T-cell (primary cell): ENCODE measurements around the gene DPEP1. TPM values are rescaled to one million over a fixed set of nuclear protein-coding genes. Genes with fewer than 3 reads are reported as not detected.

Source experiments
- ATAC-seq, 4 experiments: fragments of 200-7000 bp in 3 of 4; fragments of 150-1000 bp in 1 of 4; cut with Tn5 transposase; replicated peaks in 1 of 4; 1 replicate in 3 of 4; 2 replicates in 1 of 4; pipeline ENCODE4 v1.10.0; 2021; ENCODE audit warnings: moderate library complexity in 3 of 4, mild to moderate bottlenecking in 2 of 4, moderate number of reproducible peaks in 1 of 4
- CTCF ChIA-PET, 2 donors: fragments of 300-600 bp; sonication (Branson Sonifier 250); formaldehyde crosslinking; loops; one replicate each; lab custom pipeline; 2022; ENCODE audit warnings: antibody characterized with exemption in 2 of 2; lab: Charles Lee
- POLR2A ChIA-PET, 2 donors: fragments of 300-600 bp; sonication (Branson Sonifier 250); formaldehyde crosslinking; loops; one replicate each; lab custom pipeline; 2022; ENCODE audit warnings: antibody characterized with exemption in 2 of 2; lab: Charles Lee
- DNase-seq, 35 experiments: peaks; one replicate each; pipeline versions ENCODE4 v3.0.0 to v3.0.0-alpha.2; 2013 to 2023
- H3K27ac ChIP-seq: one replicate; pipeline ENCODE4 v1.5.1; 2013; ENCODE audit warnings: low read length
- H3K27me3 ChIP-seq, 2 experiments: replicated peaks in 1 of 2; 1 replicate in 1 of 2; 2 replicates in 1 of 2; pipeline versions ENCODE4 v1.6.1 to v1.7.0; 2013; ENCODE audit warnings: low read length in 1 of 2, mixed read lengths in 1 of 2; ENCODE audit not compliant: control insufficient read depth in 2 of 2, insufficient read depth in 2 of 2; ENCODE audit errors: extremely low read depth in 1 of 2
- H3K36me3 ChIP-seq, 2 donors: 1 replicate in 1 of 2; 2 replicates in 1 of 2; pipeline versions ENCODE4 v1.6.1 to v1.7.0; 2013; ENCODE audit warnings: low read length in 1 of 2; ENCODE audit not compliant: control insufficient read depth in 2 of 2, insufficient read depth in 1 of 2; ENCODE audit errors: extremely low read depth in 1 of 2
- H3K4me1 ChIP-seq, 2 experiments: 1 replicate in 1 of 2; 2 replicates in 1 of 2; pipeline versions ENCODE4 v1.6.1 to v1.7.0; 2013; ENCODE audit warnings: low read length in 2 of 2, mixed read lengths in 1 of 2; ENCODE audit not compliant: insufficient read depth in 2 of 2, control insufficient read depth in 1 of 2; ENCODE audit errors: extremely low read depth in 1 of 2
- H3K4me3 ChIP-seq, 2 donors: 1 replicate in 1 of 2; 2 replicates in 1 of 2; pipeline versions ENCODE4 v1.5.1 to v1.7.0; 2013; ENCODE audit warnings: mild to moderate bottlenecking in 2 of 2, low read length in 1 of 2, moderate library complexity in 1 of 2; ENCODE audit not compliant: control insufficient read depth in 1 of 2; ENCODE audit errors: extremely low read depth in 1 of 2
- H3K9me3 ChIP-seq: 2 replicates; pipeline ENCODE4 v1.7.0; 2013
- H3K27ac Mint-ChIP-seq, 2 donors: one replicate each; pipeline ENCODE4 v1.8.0; 2020 to 2021; ENCODE audit warnings: mild to moderate bottlenecking in 2 of 2, mixed read lengths in 2 of 2
- H3K27me3 Mint-ChIP-seq, 2 donors: one replicate each; pipeline ENCODE4 v1.8.0; 2021 to 2022; ENCODE audit warnings: mixed read lengths in 2 of 2
- H3K36me3 Mint-ChIP-seq: one replicate; pipeline ENCODE4 v1.8.0; 2021; ENCODE audit warnings: mixed read lengths
- H3K4me1 Mint-ChIP-seq, 3 donors: one replicate each; pipeline ENCODE4 v1.8.0; 2020 to 2022; ENCODE audit warnings: mixed read lengths in 3 of 3, mild to moderate bottlenecking in 1 of 3
- H3K4me3 Mint-ChIP-seq, 3 donors: one replicate each; pipeline ENCODE4 v1.8.0; 2020 to 2022; ENCODE audit warnings: mild to moderate bottlenecking in 3 of 3, mixed read lengths in 3 of 3, moderate library complexity in 3 of 3
- H3K9me3 Mint-ChIP-seq, 3 donors: one replicate each; pipeline ENCODE4 v1.8.0; 2020 to 2022; ENCODE audit warnings: mixed read lengths in 3 of 3
- WGBS: methylation state at CpG from one replicate; pipeline ENCODE4 v1.1.5; 2013; ENCODE audit warnings: missing lambda C conversion rate; ENCODE audit not compliant: insufficient coverage; 5-methylcytosine and 5-hydroxymethylcytosine counted together
- total RNA-seq, 35 experiments: library from RNA in 6 of 35; stranded (reverse) in 6 of 35; fragments of 120-200 nt in 1 of 35; gene quantifications; one replicate each; pipeline versions ENCODE4 v1.2.1 to v1.2.4 and lab custom pipeline; 2013 to 2026

DPEP1 gene
- total RNA-seq, 5 donors from 2014 or later (not counting 1 experiment from before 2014, with no cell fraction given) = 0.18 TPM; not detected in 4

GRCh38 chr16:89651584-89651983, 38.1 kb downstream of the DPEP1 start:
- H3K27me3 ChIP-seq = no peaks in the 10 kb centered on the region
- no peak for ATAC-seq
- WGBS = 95% methylated on average over 13 of the region's 15 CpGs
- DNase-seq = no peak
- POLR2A ChIA-PET = no interaction called here
- CTCF ChIA-PET = no interaction called here
- Mint-ChIP-seq H3K27ac (no peak overlapping the region), H3K27me3 (no peaks in the 10 kb centered on the region), H3K36me3 (peaks cover 27% of the 10 kb centered on the region), H3K9me3 (no peaks in the 10 kb centered on the region), H3K4me1 (peaks cover 13 to 31% (median 21%) of the 10 kb centered on the region in 3 donors), H3K4me3 (no peak overlapping the region)
- peaks cover 0 to 24% of the 10 kb centered on the region in 2 experiments for H3K4me1 ChIP-seq
- peaks cover 16 to 37% of the 10 kb centered on the region in 2 donors for H3K36me3 ChIP-seq
- H3K4me3 ChIP-seq = no peak overlapping the region
- no peaks in the 10 kb centered on the region for H3K9me3 ChIP-seq
- no peak overlapping the region for H3K27ac ChIP-seq

- POLR2A ChIA-PET = no interaction called here
- CTCF ChIA-PET = interaction anchor here in 1 of 2 donors (0.6 kb wide), 1 partner anchor 92 kb away, joined by 4 read pairs; no protein-coding TSS in a partner anchor
- Mint-ChIP-seq H3K9me3 (no peaks in the 10 kb centered on the region), H3K36me3 (peaks cover 19% of the 10 kb centered on the region), H3K4me1 (peaks cover 23 to 41% (median 29%) of the 10 kb centered on the region in 3 donors), H3K27me3 (no peaks in the 10 kb centered on the region), H3K4me3 (peak overlapping the region in 1 of 3 donors; percentile 13), H3K27ac (no peak overlapping the region)
- no peak for DNase-seq
- peaks cover 2 to 40% of the 10 kb centered on the region in 2 experiments for H3K4me1 ChIP-seq
- no peaks in the 10 kb centered on the region for H3K27me3 ChIP-seq
- peaks cover 11 to 27% of the 10 kb centered on the region in 2 donors for H3K36me3 ChIP-seq
- H3K27ac ChIP-seq = no peak overlapping the region
- WGBS = 100% methylated on average over 3 of the region's 10 CpGs
- H3K4me3 ChIP-seq = no peak overlapping the region
- no peaks in the 10 kb centered on the region for H3K9me3 ChIP-seq
- ATAC-seq = no peak
These were observed 40.3 kb downstream of the DPEP1 start for GRCh38 chr16:89653656-89654295.

GRCh38 chr16:89655062-89655643, 41.7 kb downstream of the DPEP1 start:
- H3K4me1 ChIP-seq = peaks cover 2 to 49% of the 10 kb centered on the region in 2 experiments
- no peak for ATAC-seq
- no peak for DNase-seq
- no peak overlapping the region for H3K4me3 ChIP-seq
- Mint-ChIP-seq H3K4me1 (peaks cover 23 to 45% (median 33%) of the 10 kb centered on the region in 3 donors), H3K4me3 (peak overlapping the region; percentile 14 to 82 (median 81)), H3K36me3 (peaks cover 11% of the 10 kb centered on the region), H3K9me3 (no peaks in the 10 kb centered on the region), H3K27ac (peak overlapping the region; percentile 1 to 20), H3K27me3 (no peaks in the 10 kb centered on the region)
- 91% methylated on average over 8 of the region's 10 CpGs for WGBS
- ChIA-PET CTCF (interaction anchor here in 1 of 2 donors (0.6 kb wide), 1 partner anchor 48 kb away, joined by 3 read pairs; no protein-coding TSS in a partner anchor), POLR2A (no interaction called here)
- H3K9me3 ChIP-seq = no peaks in the 10 kb centered on the region
- H3K36me3 ChIP-seq = peaks cover 11 to 19% of the 10 kb centered on the region in 2 donors
- no peak overlapping the region for H3K27ac ChIP-seq
- H3K27me3 ChIP-seq = no peaks in the 10 kb centered on the region

- no peak for ATAC-seq
- 42% methylated on average over 30 of the region's 32 CpGs for WGBS
- POLR2A ChIA-PET = interaction anchor here in 1 of 2 donors (0.6 kb wide), 1 partner anchor 182 kb away, joined by 3 read pairs; no protein-coding TSS in a partner anchor
These were observed 43.1 kb downstream of the DPEP1 start for GRCh38 chr16:89656435-89657121.

GRCh38 chr16:89657442-89658220, 44.2 kb downstream of the DPEP1 start, which contains the start of the genes CHMP1A and SPATA33:
CHMP1A (minus strand) TSS chr16:89657708; CDS start chr16:89657588, 120 bp downstream.
SPATA33 (plus strand) TSS chr16:89657836; CDS start chr16:89657912, 76 bp downstream.
- Mint-ChIP-seq H3K9me3 (no peaks in the 10 kb centered on the region), H3K27me3 (no peaks in the 10 kb centered on the region), H3K27ac (peak within 1 kb of the TSS; percentile 79 to 80), H3K4me3 (peak within 1 kb of the TSS; percentile 82 to 88 (median 82)), H3K36me3 (peaks cover 11% of the 10 kb centered on the region), H3K4me1 (peaks cover 23 to 41% (median 33%) of the 10 kb centered on the region in 3 donors)
- peaks cover 2 to 46% of the 10 kb centered on the region in 2 experiments for H3K4me1 ChIP-seq
- peak within 1 kb of the TSS; percentile 63 to 87 for H3K4me3 ChIP-seq
- peaks cover 0 to 12% of the 10 kb centered on the region in 2 donors for H3K36me3 ChIP-seq
- peak; percentile 77 to 96 (median 89) for DNase-seq
- ATAC-seq = peak; percentile 91 to 93 (median 92)
- POLR2A ChIA-PET = interaction anchor here in 1 of 2 donors (0.6 to 0.7 kb wide), 2 partner anchors 183 to 362 kb away, joined by 3 read pairs; no protein-coding TSS in a partner anchor
- CTCF ChIA-PET = interaction anchor here in 1 of 2 donors (0.6 kb wide), 2 partner anchors 69 to 289 kb away, joined by 5 to 9 read pairs; no protein-coding TSS in a partner anchor
- H3K27me3 ChIP-seq = no peaks in the 10 kb centered on the region
- H3K9me3 ChIP-seq = no peaks in the 10 kb centered on the region
- H3K27ac ChIP-seq = peak within 1 kb of the TSS; percentile 57
- WGBS = under 1% methylated on average over 97 of the region's 99 CpGs

More at GRCh38 chr16:89656435-89657121, 43.1 kb downstream of the DPEP1 start:
- H3K36me3 Mint-ChIP-seq = peaks cover 9% of the 10 kb centered on the region
- H3K27ac Mint-ChIP-seq = peak overlapping the region; percentile 75 to 79
- H3K4me1 Mint-ChIP-seq = peaks cover 23 to 41% (median 33%) of the 10 kb centered on the region in 3 donors
- H3K27me3 Mint-ChIP-seq = no peaks in the 10 kb centered on the region
- no peaks in the 10 kb centered on the region for H3K9me3 ChIP-seq
- H3K9me3 Mint-ChIP-seq = no peaks in the 10 kb centered on the region
- H3K4me1 ChIP-seq = peaks cover 2 to 49% of the 10 kb centered on the region in 2 experiments
- peak overlapping the region; percentile 57 for H3K27ac ChIP-seq
- H3K4me3 Mint-ChIP-seq = peak overlapping the region; percentile 81 to 82 (median 82)
- H3K27me3 ChIP-seq = no peaks in the 10 kb centered on the region
- H3K36me3 ChIP-seq = peaks cover 3 to 16% of the 10 kb centered on the region in 2 donors
- peak overlapping the region; percentile 63 to 87 for H3K4me3 ChIP-seq
- no peak for DNase-seq
- CTCF ChIA-PET = interaction anchor here in 1 of 2 donors (0.6 kb wide), 1 partner anchor 70 kb away, joined by 5 read pairs; no protein-coding TSS in a partner anchor
